NCI-H2081 (cell line): Measurements from ENCODE around the gene ITK.
"Not testable (repeated sequence)": the region's sequence is repeated elsewhere in the genome, so short reads cannot be mapped to it uniquely, and the experiment has no call there.

Source experiments
- DNase-seq, 2 experiments: peaks; one replicate each; lab custom pipeline; 2025; lab: John Stamatoyannopoulos, UW

Gene ITK

DNA sequence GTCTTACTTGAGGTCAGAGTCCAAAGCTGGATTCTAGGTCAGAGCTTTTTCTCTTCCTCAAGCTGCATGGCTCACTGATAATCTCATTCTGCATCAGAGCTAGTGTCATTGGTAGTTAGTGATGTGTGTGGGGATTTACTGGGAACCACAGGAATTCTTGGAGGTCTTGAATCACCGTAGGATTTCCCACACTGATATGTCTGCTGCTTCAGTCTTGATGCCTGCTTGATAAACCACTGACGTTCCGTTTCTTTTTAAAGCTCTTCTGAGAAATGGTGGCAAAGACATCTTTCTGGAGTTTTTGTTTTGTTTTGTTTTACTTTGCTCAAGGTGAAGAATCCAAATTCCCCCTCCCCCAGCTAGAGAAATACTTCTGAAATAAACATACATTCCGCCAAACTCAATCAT is 13.4 kb upstream of the ITK start:
- DNase-seq: no peak

DNA sequence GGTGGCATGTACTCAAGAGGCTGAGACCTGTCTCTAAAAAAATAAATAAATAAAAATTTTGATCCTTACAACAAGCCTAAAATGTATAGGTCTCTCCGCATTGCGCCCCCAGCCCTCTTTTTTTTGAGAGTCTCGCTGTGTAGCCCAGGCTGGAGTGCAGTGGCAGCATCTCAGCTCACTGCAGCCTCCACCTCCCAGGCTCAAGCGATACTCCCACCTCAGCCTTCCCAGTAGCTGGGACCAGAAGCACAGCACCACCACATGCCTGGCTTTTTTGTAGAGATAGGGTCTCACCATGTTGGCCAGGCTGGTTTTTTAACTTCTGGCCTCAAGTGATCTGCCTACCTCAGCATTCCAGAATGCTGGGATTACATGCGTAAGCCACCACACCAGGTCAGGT is 12.4 kb upstream of the ITK start:
- no peak for DNase-seq

DNA sequence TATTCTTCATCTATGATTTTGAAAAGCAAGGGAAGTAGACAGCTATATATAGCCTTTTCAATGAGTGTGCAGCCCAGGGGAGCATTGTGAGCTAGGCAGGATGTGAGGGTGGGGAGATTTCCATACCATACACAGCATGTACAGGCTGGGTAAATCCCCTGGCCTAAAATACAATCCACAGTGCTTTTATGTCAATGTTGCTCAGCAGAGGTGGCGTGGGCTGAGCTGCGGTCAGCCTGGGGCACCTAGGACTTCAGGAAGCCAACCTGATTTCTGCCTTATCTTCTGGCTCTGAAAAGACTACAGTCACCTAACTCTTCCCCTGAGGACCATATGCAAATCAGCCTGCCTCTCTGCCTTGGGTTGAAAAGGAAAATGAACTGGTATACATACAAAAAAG is 8.2 kb upstream of the ITK start:
- no peak for DNase-seq

GRCh38 chr5:157175071-157175612 is 5.5 kb upstream of the ITK start:
- no peak for DNase-seq

DNA sequence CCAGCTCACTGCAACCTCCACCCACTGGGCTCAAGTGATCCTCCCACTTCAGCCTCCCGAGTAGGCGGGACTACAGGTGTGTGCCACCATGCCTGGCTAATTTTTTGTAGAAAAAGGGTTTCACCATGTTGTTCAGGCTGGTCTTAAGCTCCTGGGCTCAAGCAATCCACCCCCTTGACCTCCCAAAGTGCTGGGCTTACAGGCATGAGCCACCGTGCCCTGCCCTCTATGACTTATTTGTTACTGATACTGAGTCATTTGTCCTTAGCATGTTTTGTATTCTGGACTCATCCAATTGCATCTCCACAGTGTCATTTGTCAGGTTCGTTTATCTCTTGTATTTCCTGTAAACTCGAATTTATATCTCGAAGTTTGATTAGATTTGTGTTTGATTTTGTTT is 2.7 kb upstream of the ITK start:
- DNase-seq: no peak

DNA sequence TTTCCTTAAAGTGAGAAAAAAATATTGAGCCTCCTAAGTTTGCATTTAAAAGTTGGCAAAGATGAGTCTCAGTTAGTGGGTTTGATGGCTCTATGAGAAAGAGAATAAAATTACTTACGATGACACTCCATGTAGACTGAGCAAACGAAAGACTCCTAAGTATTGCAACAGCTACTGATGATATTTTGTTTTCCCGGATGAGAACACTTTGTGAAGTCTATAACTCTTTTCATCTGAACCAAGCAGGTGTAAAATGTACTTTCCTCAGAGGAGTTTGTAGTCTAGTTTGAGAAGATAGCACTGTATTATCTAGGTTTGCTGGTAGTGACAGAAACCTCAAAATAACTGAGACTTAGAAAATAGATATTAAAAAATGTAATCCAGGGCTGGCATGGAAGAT is 1.7 kb upstream of the ITK start:
- DNase-seq: no peak

GRCh38 chr5:157182143-157182757 is 1.6 kb downstream of the ITK start:
- no peak for DNase-seq

GRCh38 chr5:157184117-157184670 is 3.6 kb downstream of the ITK start:
- DNase-seq: no peak

GRCh38 chr5:157185122-157185521 is 4.5 kb downstream of the ITK start:
- DNase-seq: not testable (repeated sequence)

GRCh38 chr5:157186309-157187045 is 5.8 kb downstream of the ITK start:
- DNase-seq: no peak

DNA sequence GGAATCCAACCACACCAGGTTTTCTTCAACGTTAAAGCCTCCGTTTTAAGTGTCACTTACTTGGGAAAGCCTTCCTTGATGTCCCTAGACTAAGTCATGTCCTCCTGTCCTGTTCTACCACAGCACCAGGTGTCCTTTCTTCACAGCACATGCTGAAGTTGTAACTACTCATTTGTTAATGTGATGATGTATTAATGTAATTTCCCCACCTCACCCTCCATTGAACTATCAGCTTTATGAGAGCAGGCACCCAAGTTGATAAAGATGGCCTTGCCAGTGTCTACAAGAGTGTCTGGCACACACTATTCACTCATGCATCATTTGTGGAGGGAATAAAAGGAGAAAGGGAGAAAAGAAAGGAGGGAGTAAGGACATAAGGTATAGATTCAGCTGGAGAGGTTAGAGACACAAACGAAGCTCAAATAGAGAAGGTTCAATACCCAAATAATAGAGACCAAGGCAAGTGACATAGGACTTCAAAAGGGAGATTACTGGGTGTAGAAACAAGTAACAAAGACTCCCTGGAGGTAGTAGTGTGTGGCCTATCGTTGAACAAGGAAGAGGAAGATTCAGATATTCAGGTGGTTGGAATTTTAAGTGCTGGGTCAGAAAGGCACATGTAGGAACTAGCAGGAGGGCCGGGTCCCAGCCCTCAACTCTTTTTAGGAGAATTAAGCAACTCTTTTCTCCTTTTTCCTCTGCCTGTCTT is 6.6 kb downstream of the ITK start:
- DNase-seq: no peak

DNA sequence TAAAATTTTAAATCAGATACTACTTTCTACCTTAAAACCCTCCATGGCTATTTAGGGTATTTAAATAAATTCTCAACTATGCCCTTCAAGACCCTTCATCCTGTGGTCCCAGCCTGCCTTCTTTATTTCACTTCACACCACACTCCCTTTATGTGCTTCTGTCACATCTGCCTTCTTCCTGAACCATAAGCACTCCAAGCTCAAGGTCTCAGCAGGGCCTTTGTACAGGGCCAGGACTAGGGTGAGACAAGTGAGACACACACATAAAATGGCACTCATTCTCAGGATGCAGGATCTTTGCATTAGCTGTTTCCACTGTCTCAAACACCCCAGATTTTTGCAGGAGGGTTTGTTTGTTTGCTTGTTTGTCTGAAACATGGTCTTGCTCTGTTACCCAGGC is 7.6 kb downstream of the ITK start:
- DNase-seq: no peak

DNA sequence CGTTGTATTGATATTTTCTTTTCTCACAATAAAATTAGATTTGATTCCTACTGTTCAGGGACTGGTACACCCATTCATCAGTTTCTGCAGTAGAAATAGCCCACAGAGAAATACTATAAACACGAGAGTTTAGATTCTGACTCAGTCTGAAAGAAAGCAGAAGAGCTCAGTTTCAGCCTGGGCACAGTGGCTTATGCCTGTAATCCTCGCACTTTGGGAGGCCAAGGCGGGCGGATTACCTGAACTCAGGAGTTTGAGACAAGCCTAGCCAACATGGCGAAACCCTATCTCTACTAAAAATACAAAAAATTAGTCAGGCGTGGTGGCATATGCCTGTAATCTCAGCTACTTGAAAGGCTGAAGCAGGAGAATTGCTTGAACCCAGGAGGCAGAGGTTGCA is 8.6 kb downstream of the ITK start:
- no peak for DNase-seq

- DNase-seq: no peak
Observed at GRCh38 chr5:157193699-157194424, 13.2 kb downstream of the ITK start.

GRCh38 chr5:157196045-157196444 is 15.4 kb downstream of the ITK start:
- no peak for DNase-seq

DNA sequence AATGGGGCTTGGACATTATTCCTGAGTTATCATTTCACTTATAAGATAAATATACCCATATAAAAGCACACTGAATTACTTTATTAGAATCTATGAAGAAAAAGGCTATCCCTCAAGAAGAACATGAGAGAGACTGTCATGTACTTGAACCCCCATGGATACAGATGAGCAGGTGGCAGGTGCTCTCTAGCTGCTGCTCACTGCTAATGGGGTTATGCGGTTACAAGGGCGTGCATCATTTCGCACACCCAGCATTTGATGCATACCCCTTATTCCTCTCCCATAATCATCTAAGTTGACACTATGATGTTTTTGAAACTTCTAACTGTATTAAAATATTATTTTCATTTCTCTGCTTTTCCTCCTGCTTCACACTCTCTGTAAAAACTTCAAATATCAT is 16.4 kb downstream of the ITK start:
- DNase-seq: no peak

- DNase-seq: no peak
Observed at GRCh38 chr5:157198277-157198986, 17.8 kb downstream of the ITK start.

- no peak for DNase-seq
Observed at GRCh38 chr5:157201857-157202256, 21.2 kb downstream of the ITK start.

DNA sequence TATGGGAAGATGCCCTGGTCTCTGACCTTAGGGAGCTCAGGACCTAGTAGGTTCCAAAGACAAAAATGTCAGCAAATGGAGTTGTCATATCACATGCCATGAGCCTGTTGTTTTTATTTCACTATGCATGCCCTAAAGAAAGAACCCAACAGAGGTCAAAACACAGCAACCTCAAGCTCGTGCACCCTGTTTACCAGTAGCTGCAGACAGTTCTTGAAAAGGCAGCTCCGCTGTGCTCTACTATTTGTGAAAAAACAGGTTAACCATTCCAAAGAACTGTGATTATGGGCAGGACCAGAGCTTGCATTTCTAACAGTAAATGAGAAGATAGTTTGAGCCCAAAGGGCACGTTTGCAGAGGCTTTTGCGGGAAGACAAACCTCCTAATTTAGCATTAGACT is 22.8 kb downstream of the ITK start:
- no peak for DNase-seq

DNA sequence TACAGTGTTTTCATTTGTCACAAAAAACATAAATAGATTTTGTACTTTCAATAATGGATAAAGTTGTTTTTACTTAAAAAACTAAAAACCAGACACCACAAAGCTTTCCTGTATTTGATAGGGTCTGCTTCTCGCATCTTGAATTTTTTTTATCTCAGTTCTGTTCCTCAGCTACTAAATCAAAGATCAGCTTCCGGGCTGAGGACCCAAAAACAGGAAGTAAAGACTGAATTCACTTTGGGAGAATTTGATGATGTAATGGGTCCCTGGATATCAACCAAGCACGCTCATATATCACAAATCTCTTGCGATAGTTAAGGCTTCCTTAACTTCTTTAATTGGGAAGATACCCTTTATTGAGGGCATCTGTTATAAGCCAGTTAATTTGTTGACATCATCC is 24.1 kb downstream of the ITK start:
- DNase-seq: no peak

- DNase-seq: no peak
Observed at GRCh38 chr5:157205708-157206107, 25.1 kb downstream of the ITK start.
